Muscle layer of colon (tissue), 2 donors: ENCODE measurements around the gene POU2F3.

Experiments
- H3K27ac ChIP-seq: one replicate; pipeline ENCODE4 v1.7.0; 2013; ENCODE audit warnings: low read depth, mild to moderate bottlenecking, low read length, moderate library complexity
- H3K27me3 ChIP-seq, 2 donors: one replicate each; pipeline ENCODE4 v1.7.0; 2013; ENCODE audit warnings: low read length in 2 of 2, mild to moderate bottlenecking in 2 of 2; ENCODE audit not compliant: insufficient read depth in 2 of 2, control insufficient read depth in 1 of 2
- H3K36me3 ChIP-seq: one replicate; pipeline ENCODE4 v1.7.0; 2013; ENCODE audit warnings: mild to moderate bottlenecking, low read length; ENCODE audit not compliant: insufficient read depth
- H3K4me1 ChIP-seq: one replicate; pipeline ENCODE4 v1.7.0; 2013; ENCODE audit warnings: mild to moderate bottlenecking, low read length; ENCODE audit not compliant: insufficient read depth
- H3K4me3 ChIP-seq, 2 donors: one replicate each; pipeline ENCODE4 v1.7.0; 2013; ENCODE audit warnings: low read length in 2 of 2, low read depth in 1 of 2, mild to moderate bottlenecking in 1 of 2, moderate library complexity in 1 of 2
- H3K9ac ChIP-seq: one replicate; pipeline ENCODE4 v1.7.0; 2013; ENCODE audit warnings: low read length
- H3K9me3 ChIP-seq: one replicate; pipeline ENCODE4 v1.7.0; 2013; ENCODE audit warnings: mild to moderate bottlenecking, low read length
- donor health status: abdominal sarcoma.
- donor health status: Adenocarcinoma of cecum.

Gene POU2F3

GRCh38 chr11:120219938-120220746 lies 19.8 kb upstream of the POU2F3 start:
- Histone ChIP-seq H3K27me3 (no peaks in the 10 kb centered on the region), H3K27ac (no peak overlapping the region), H3K9ac (no peak overlapping the region), H3K4me3 (no peak overlapping the region), H3K36me3 (peaks cover 3% of the 10 kb centered on the region), H3K9me3 (no peaks in the 10 kb centered on the region), H3K4me1 (peaks cover 67% of the 10 kb centered on the region)

GRCh38 chr11:120220747-120221037 lies 19.2 kb upstream of the POU2F3 start:
- Histone ChIP-seq H3K27ac (no peak overlapping the region), H3K36me3 (peaks cover 3% of the 10 kb centered on the region), H3K9me3 (no peaks in the 10 kb centered on the region), H3K4me3 (no peak overlapping the region), H3K4me1 (peaks cover 72% of the 10 kb centered on the region), H3K27me3 (no peaks in the 10 kb centered on the region), H3K9ac (no peak overlapping the region)

- no peak overlapping the region for H3K4me3 ChIP-seq
- H3K4me1 ChIP-seq, result peaks cover 76% of the 10 kb centered on the region
- peaks cover 3% of the 10 kb centered on the region for H3K36me3 ChIP-seq
- H3K27ac ChIP-seq, result no peak overlapping the region
- H3K9ac ChIP-seq, result no peak overlapping the region
- H3K27me3 ChIP-seq, result no peaks in the 10 kb centered on the region
- H3K9me3 ChIP-seq, result no peaks in the 10 kb centered on the region
These were observed 18.7 kb upstream of the POU2F3 start for GRCh38 chr11:120221115-120221752.

- Histone ChIP-seq H3K9me3 (no peaks in the 10 kb centered on the region), H3K4me3 (no peak overlapping the region), H3K4me1 (peaks cover 70% of the 10 kb centered on the region), H3K9ac (no peak overlapping the region), H3K36me3 (peaks cover 3% of the 10 kb centered on the region), H3K27ac (no peak overlapping the region), H3K27me3 (no peaks in the 10 kb centered on the region)
These were observed 17.0 kb upstream of the POU2F3 start for GRCh38 chr11:120222916-120223315.

- Histone ChIP-seq H3K27ac (no peak overlapping the region), H3K9me3 (no peaks in the 10 kb centered on the region), H3K4me1 (peaks cover 62% of the 10 kb centered on the region), H3K36me3 (peaks cover 3% of the 10 kb centered on the region), H3K27me3 (no peaks in the 10 kb centered on the region), H3K4me3 (no peak overlapping the region), H3K9ac (no peak overlapping the region)
These were observed 16.1 kb upstream of the POU2F3 start for GRCh38 chr11:120223793-120224192.

- Histone ChIP-seq H3K27me3 (no peaks in the 10 kb centered on the region), H3K36me3 (peaks cover 3% of the 10 kb centered on the region), H3K9ac (no peak overlapping the region), H3K4me3 (no peak overlapping the region), H3K4me1 (peaks cover 61% of the 10 kb centered on the region), H3K27ac (no peak overlapping the region), H3K9me3 (no peaks in the 10 kb centered on the region)
These were observed 15.6 kb upstream of the POU2F3 start for GRCh38 chr11:120224361-120224760.

GRCh38 chr11:120224972-120225909 lies 14.7 kb upstream of the POU2F3 start:
- no peaks in the 10 kb centered on the region for H3K27me3 ChIP-seq
- no peak overlapping the region for H3K9ac ChIP-seq
- no peaks in the 10 kb centered on the region for H3K9me3 ChIP-seq
- H3K36me3 ChIP-seq, result peaks cover 1% of the 10 kb centered on the region
- H3K27ac ChIP-seq, result no peak overlapping the region
- H3K4me1 ChIP-seq, result peaks cover 53% of the 10 kb centered on the region
- no peak overlapping the region for H3K4me3 ChIP-seq

GRCh38 chr11:120226242-120226641 lies 13.7 kb upstream of the POU2F3 start:
- H3K9ac ChIP-seq, result no peak overlapping the region
- no peak overlapping the region for H3K4me3 ChIP-seq
- H3K36me3 ChIP-seq, result no peaks in the 10 kb centered on the region
- no peaks in the 10 kb centered on the region for H3K9me3 ChIP-seq
- H3K4me1 ChIP-seq, result peaks cover 43% of the 10 kb centered on the region
- no peak overlapping the region for H3K27ac ChIP-seq
- no peaks in the 10 kb centered on the region for H3K27me3 ChIP-seq

- H3K4me3 ChIP-seq, result no peak overlapping the region
- no peaks in the 10 kb centered on the region for H3K9me3 ChIP-seq
- H3K27ac ChIP-seq, result no peak overlapping the region
- H3K9ac ChIP-seq, result no peak overlapping the region
- no peaks in the 10 kb centered on the region for H3K27me3 ChIP-seq
- H3K4me1 ChIP-seq, result peaks cover 39% of the 10 kb centered on the region
- no peaks in the 10 kb centered on the region for H3K36me3 ChIP-seq
These were observed 13.2 kb upstream of the POU2F3 start for GRCh38 chr11:120226714-120227113.

GRCh38 chr11:120227228-120227852 lies 12.6 kb upstream of the POU2F3 start:
- Histone ChIP-seq H3K4me1 (peaks cover 32% of the 10 kb centered on the region), H3K36me3 (no peaks in the 10 kb centered on the region), H3K27me3 (no peaks in the 10 kb centered on the region), H3K9ac (no peak overlapping the region), H3K4me3 (no peak overlapping the region), H3K9me3 (no peaks in the 10 kb centered on the region), H3K27ac (no peak overlapping the region)

- Histone ChIP-seq H3K27ac (no peak overlapping the region), H3K36me3 (no peaks in the 10 kb centered on the region), H3K27me3 (no peaks in the 10 kb centered on the region), H3K9ac (no peak overlapping the region), H3K9me3 (no peaks in the 10 kb centered on the region), H3K4me3 (no peak overlapping the region), H3K4me1 (peaks cover 21% of the 10 kb centered on the region)
These were observed 11.1 kb upstream of the POU2F3 start for GRCh38 chr11:120228794-120229384.
